AG09309 (cell line): ENCODE data around the gene COL6A1.

Experiments used
- DNase-seq: peaks from one replicate; pipeline ENCODE4 v3.0.0-alpha.2; 2010; ENCODE audit warnings: low read depth
- H3K4me3 ChIP-seq: 2 replicates; pipeline ENCODE4 v1.5.1; 2011; ENCODE audit warnings: mild to moderate bottlenecking, low read depth, low read length, moderate library complexity; ENCODE audit not compliant: control insufficient read depth
- TF ChIP-seq, protein P1 (sequence below): IDR thresholded peaks from 2 replicates; pipeline ENCODE4 v1.5.1; 2011; ENCODE audit warnings: mild to moderate bottlenecking, low read depth, low read length, inconsistent platforms; ENCODE audit not compliant: insufficient read depth, control insufficient read depth; ENCODE audit errors: missing control alignments

The COL6A1 gene

GRCh38 chr21:46029186-46029924 is 47.8 kb downstream of the COL6A1 start:
- TF ChIP-seq, protein P1, sequence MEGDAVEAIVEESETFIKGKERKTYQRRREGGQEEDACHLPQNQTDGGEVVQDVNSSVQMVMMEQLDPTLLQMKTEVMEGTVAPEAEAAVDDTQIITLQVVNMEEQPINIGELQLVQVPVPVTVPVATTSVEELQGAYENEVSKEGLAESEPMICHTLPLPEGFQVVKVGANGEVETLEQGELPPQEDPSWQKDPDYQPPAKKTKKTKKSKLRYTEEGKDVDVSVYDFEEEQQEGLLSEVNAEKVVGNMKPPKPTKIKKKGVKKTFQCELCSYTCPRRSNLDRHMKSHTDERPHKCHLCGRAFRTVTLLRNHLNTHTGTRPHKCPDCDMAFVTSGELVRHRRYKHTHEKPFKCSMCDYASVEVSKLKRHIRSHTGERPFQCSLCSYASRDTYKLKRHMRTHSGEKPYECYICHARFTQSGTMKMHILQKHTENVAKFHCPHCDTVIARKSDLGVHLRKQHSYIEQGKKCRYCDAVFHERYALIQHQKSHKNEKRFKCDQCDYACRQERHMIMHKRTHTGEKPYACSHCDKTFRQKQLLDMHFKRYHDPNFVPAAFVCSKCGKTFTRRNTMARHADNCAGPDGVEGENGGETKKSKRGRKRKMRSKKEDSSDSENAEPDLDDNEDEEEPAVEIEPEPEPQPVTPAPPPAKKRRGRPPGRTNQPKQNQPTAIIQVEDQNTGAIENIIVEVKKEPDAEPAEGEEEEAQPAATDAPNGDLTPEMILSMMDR, result no peak
- no peak for DNase-seq
- no peak overlapping the region for H3K4me3 ChIP-seq

GRCh38 chr21:46031484-46031883 is 49.9 kb downstream of the COL6A1 start:
- TF ChIP-seq, protein P1, result no peak
- no peak overlapping the region for H3K4me3 ChIP-seq
- no peak for DNase-seq

DNA sequence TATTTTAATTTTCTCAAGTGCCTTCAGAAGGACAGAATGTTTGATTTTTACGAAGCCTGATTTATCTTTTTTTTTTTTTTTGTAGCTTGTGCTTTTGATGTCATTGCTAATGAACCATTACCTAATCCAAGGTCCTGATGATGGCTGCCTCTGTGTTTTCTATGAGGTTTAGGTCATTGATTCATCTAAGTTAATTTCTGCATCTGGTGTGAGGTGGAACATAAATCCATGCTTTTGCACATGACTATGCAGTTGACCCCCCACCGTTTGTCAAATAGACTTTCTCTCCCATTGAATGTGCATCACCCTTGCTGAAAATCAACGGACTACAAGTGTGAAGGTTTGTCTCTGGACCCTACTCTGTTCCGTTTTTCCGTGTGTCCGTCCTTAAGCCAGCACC is 50.5 kb downstream of the COL6A1 start:
- H3K4me3 ChIP-seq, result no peak overlapping the region
- no peak for DNase-seq
- TF ChIP-seq, protein P1, result no peak

- DNase-seq, result no peak
Measured at GRCh38 chr21:46033410-46034400, 52.1 kb downstream of the COL6A1 start.

GRCh38 chr21:46035809-46036695 is 54.5 kb downstream of the COL6A1 start:
- TF ChIP-seq, protein P1, result no peak
- H3K4me3 ChIP-seq, result no peak overlapping the region
- DNase-seq, result peak; percentile 67

More at GRCh38 chr21:46033410-46034400, 52.1 kb downstream of the COL6A1 start:
- no peak overlapping the region for H3K4me3 ChIP-seq
- TF ChIP-seq, protein P1, result no peak
